ENCODE data around the gene RPL18A. TPM values are rescaled to one million over a fixed set of nuclear protein-coding genes. Genes with fewer than 3 reads are reported as not detected.

RPL18A gene
- total RNA-seq, 4 donors from 2014 or later = 1,051 to 1,626 (median 1,352) TPM

- TF ChIP-seq, protein P1, sequence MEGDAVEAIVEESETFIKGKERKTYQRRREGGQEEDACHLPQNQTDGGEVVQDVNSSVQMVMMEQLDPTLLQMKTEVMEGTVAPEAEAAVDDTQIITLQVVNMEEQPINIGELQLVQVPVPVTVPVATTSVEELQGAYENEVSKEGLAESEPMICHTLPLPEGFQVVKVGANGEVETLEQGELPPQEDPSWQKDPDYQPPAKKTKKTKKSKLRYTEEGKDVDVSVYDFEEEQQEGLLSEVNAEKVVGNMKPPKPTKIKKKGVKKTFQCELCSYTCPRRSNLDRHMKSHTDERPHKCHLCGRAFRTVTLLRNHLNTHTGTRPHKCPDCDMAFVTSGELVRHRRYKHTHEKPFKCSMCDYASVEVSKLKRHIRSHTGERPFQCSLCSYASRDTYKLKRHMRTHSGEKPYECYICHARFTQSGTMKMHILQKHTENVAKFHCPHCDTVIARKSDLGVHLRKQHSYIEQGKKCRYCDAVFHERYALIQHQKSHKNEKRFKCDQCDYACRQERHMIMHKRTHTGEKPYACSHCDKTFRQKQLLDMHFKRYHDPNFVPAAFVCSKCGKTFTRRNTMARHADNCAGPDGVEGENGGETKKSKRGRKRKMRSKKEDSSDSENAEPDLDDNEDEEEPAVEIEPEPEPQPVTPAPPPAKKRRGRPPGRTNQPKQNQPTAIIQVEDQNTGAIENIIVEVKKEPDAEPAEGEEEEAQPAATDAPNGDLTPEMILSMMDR (IDR thresholded peaks at IDR 0.05; ENCODE audit: low read depth) = no peak
Measured at GRCh38 chr19:17835182-17836006, 24.3 kb upstream of the RPL18A start.

DNA sequence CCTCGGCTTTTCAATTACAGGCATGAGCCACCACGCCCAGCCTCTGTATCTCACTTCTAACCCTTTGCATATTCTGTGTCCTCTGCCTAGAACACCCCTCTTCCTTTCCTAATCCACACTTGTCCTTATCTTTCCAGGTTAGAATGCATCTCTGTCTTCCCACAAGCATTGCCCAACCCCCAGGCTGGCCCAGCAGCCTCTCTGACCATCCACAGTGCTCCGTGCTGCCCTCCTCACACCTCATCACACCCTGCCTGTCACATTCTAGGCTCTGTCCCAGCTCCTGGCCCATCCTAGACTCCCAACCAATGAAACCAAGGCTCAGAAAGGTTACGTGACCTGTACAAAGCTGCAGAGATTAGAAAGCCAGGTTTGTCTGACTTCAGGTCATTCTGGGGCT lies 23.2 kb upstream of the RPL18A start:
- TF ChIP-seq, protein P1 (IDR thresholded peaks at IDR 0.05; ENCODE audit: low read depth) = no peak

- TF ChIP-seq, protein P1 (IDR thresholded peaks at IDR 0.05; ENCODE audit: low read depth) = no peak
Measured at GRCh38 chr19:17837972-17838371, 21.7 kb upstream of the RPL18A start.

- TF ChIP-seq, protein P1 (IDR thresholded peaks at IDR 0.05; ENCODE audit: low read depth) = no peak
Measured at GRCh38 chr19:17840019-17840418, 19.7 kb upstream of the RPL18A start.

DNA sequence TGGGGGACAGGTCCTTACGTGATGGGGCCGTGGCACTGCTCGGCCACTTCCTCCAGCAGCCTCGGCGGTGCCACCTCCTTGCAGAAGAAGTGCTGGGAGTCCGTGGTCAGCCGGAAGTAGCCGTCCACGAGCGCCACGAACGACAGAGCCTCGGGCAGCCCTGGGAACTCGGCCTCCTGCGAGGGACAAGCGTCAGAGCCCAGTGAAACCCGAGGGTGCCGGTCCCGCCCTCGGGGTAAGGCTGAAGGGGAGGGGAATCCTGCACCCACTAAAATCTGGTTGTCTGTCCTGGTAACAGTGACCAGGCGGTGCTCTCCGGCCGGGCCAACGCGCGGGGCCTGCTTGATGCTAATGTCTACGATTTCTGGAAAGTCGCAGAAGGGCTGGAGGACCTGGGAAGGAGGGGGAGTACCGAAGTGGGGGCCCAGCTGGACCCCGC lies 18.3 kb upstream of the RPL18A start:
- TF ChIP-seq, protein P1 (IDR thresholded peaks at IDR 0.05; ENCODE audit: low read depth) = no peak

GRCh38 chr19:17841810-17842662 lies 17.7 kb upstream of the RPL18A start:
- TF ChIP-seq, protein P1 (IDR thresholded peaks at IDR 0.05; ENCODE audit: low read depth) = no peak

Data from subcutaneous adipose tissue (tissue), 4 donors.